Skeletal muscle satellite cell (primary cell): Measurements from ENCODE around the gene SPTBN2.

Source experiments
- H3K27me3 ChIP-seq: 2 replicates; pipeline ENCODE4 v1.7.0; 2013; ENCODE audit warnings: low read length; ENCODE audit not compliant: control insufficient read depth, insufficient read depth
- H3K36me3 ChIP-seq: 2 replicates; pipeline ENCODE4 v1.7.0; 2013; ENCODE audit warnings: mild to moderate bottlenecking, control low read depth, low read length; ENCODE audit not compliant: insufficient read depth
- H3K4me1 ChIP-seq: 2 replicates; pipeline ENCODE4 v1.7.0; 2013; ENCODE audit warnings: low read length; ENCODE audit not compliant: control insufficient read depth, insufficient read depth
- H3K4me2 ChIP-seq: 2 replicates; pipeline ENCODE4 v1.7.0; 2013; ENCODE audit warnings: mild to moderate bottlenecking, low read length
- H3K4me3 ChIP-seq: 2 replicates; pipeline ENCODE4 v1.7.0; 2013; ENCODE audit warnings: low read length
- H3K9ac ChIP-seq: 2 replicates; pipeline ENCODE4 v1.7.0; 2013; ENCODE audit warnings: mild to moderate bottlenecking, low read depth, low read length, moderate library complexity
- H3K9me3 ChIP-seq: replicated peaks from 2 replicates; pipeline ENCODE4 v1.7.0; 2013; ENCODE audit warnings: mild to moderate bottlenecking, control low read depth, low read length

Gene SPTBN2

DNA sequence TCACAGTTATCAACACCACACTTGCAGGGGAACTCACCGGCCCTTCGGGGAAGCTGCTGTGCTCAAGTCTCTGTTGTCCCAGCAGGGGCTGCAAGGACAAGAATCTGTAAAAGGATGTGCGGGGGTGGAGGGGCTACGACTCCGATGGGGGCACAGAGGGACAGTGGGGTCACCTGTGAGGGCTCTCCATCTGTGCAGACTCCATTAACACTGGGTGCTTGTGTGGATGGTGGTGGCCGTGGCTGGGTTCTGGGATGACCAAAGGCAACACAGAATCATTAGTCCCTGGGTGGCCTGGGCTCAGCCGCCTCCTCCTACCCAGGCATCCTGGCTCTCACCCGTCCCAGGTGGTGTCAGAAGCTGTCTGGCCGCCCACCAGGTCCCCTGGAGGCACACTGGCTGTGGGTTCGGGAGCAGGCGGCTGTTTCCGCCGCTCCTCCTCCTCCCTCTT is 41.2 kb downstream of the SPTBN2 start:
- no peak overlapping the region for H3K4me2 ChIP-seq
- no peaks in the 10 kb centered on the region for H3K36me3 ChIP-seq
- H3K4me3 ChIP-seq, result no peak overlapping the region
- H3K9me3 ChIP-seq, result no peaks in the 10 kb centered on the region
- no peaks in the 10 kb centered on the region for H3K4me1 ChIP-seq
- no peak overlapping the region for H3K9ac ChIP-seq
- H3K27me3 ChIP-seq, result no peaks in the 10 kb centered on the region

DNA sequence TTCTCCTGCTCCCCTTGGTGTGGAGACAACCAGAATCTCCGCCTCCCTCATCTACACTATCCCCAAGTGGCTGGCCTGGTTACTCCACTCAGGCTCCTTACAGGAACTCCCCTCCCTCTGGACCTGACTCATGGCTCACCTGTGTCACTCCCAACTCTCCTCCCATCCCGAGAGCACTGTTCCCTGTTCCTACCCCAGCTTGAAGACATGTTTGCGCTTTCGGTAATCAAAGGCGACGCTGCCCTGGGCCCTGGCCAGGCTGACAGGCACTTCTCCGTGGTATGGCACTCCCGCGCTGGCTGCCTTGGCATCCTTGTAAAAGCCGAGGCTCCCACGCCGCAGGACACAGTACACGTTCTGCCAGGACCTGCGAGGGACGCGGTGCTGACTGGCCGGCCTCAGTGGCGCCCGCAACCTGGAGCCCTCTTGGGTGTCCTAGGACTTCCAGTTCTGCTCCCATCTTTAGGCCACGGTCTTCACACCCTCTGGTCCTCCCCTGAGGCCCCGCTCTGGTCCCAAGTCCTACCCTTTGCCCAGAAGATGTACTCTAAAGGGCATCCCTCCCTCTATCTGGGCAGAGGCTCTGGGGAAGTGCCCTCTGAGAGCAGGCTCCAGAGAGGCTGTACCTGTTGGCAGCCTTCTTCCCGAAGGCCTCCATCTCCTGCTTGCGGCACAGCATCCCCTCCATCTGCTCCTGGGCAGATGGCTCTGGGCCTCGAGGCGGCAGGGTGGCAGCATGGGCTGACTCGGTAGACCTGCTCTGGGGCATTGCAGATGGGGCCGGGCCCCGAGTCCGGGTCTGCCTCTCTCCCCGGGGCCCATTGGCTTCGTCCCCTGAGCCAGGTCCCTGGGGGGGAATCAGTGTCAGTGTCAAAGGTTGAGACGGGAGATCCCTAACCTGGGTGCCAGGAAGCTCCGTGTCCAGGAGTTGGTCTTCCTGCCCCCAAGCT is 41.9 kb downstream of the SPTBN2 start:
- H3K9ac ChIP-seq, result no peak overlapping the region
- H3K4me1 ChIP-seq, result no peaks in the 10 kb centered on the region
- H3K4me3 ChIP-seq, result no peak overlapping the region
- no peak overlapping the region for H3K4me2 ChIP-seq
- H3K9me3 ChIP-seq, result no peaks in the 10 kb centered on the region
- H3K27me3 ChIP-seq, result no peaks in the 10 kb centered on the region
- no peaks in the 10 kb centered on the region for H3K36me3 ChIP-seq

DNA sequence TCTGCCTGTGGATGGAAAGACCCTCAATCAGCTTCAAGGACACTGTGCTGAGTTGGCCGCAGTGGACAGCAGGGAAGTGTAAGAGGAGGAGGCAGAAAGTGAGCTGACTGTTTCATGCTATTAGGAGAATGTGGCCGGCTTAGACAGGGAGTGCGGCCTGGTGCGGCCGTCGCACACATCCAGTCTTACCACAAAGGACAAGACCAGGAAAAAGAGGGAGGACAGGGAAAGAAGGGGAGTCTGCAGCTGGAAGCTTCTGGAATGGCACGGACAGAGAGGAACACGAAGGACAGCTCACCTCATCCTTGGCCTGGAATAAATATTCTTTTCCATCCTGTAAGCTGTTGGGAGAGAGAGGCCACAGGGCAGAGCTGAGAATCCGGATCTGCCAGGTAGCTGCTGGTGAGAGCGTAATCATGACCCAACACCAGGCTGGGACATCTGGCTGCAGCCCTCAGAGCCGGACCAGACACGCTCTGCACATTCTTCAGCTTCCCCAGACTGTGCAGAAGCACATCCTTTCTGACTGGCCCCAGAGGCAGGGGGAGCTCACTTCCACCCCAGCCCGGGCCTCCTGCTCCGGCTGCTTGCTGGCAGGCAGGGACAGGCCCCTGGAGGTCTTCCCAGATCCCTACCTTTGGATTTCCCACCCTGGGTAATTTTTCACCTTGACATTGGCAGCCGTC is 42.8 kb downstream of the SPTBN2 start:
- Histone ChIP-seq H3K4me3 (no peak overlapping the region), H3K27me3 (no peaks in the 10 kb centered on the region), H3K4me1 (no peaks in the 10 kb centered on the region), H3K36me3 (no peaks in the 10 kb centered on the region), H3K4me2 (no peak overlapping the region), H3K9ac (no peak overlapping the region), H3K9me3 (no peaks in the 10 kb centered on the region)

DNA sequence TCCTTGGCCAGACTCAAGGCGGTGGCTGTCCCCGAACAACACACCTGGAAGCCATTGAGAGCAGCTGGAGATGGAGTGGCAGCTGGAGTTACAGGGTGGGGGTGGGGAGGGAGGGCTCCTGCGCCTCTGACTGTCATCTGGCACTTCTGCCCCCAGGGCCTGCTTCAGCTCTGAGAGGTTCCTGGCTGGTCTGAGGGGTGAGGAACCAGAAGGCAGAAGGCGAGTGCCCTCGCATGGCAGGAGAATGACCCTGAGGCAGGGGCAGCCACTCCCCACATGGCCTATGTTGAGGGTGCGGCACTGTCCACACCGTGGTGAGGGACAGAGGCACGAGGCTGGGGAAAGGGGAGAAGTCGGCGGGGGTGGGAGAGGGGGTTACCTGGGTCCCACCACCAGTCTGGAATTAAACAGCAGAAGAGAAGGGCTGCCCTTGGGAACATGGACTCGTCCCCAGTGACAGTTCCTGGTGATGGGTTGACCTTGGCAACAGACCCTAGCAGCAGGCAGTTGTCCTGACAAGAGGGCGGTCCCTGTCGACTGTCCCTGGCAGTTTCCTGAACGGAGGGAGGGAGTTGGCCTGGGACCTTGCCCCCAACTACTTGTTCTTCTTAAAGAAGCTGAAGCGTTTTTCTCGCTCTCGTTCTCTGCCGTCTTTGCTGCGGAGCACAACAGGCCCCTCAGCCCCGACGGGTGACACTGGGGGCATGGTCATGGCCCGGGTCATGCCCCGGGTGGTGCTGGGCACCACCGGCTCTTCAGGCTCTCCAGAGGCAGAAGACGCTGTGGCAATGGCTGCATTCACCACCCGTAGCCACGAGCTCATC is 43.5 kb downstream of the SPTBN2 start:
- H3K9me3 ChIP-seq, result no peaks in the 10 kb centered on the region
- no peaks in the 10 kb centered on the region for H3K27me3 ChIP-seq
- no peaks in the 10 kb centered on the region for H3K36me3 ChIP-seq
- H3K9ac ChIP-seq, result no peak overlapping the region
- H3K4me2 ChIP-seq, result no peak overlapping the region
- no peaks in the 10 kb centered on the region for H3K4me1 ChIP-seq
- H3K4me3 ChIP-seq, result no peak overlapping the region

- no peaks in the 10 kb centered on the region for H3K4me1 ChIP-seq
- no peak overlapping the region for H3K4me2 ChIP-seq
- H3K9me3 ChIP-seq, result no peaks in the 10 kb centered on the region
- H3K4me3 ChIP-seq, result no peak overlapping the region
- H3K36me3 ChIP-seq, result no peaks in the 10 kb centered on the region
- no peaks in the 10 kb centered on the region for H3K27me3 ChIP-seq
- H3K9ac ChIP-seq, result no peak overlapping the region
These were observed 44.4 kb downstream of the SPTBN2 start for GRCh38 chr11:66684635-66685034.

GRCh38 chr11:66683877-66684276 is 45.1 kb downstream of the SPTBN2 start:
- Histone ChIP-seq H3K27me3 (no peaks in the 10 kb centered on the region), H3K9ac (no peak overlapping the region), H3K4me1 (no peaks in the 10 kb centered on the region)

DNA sequence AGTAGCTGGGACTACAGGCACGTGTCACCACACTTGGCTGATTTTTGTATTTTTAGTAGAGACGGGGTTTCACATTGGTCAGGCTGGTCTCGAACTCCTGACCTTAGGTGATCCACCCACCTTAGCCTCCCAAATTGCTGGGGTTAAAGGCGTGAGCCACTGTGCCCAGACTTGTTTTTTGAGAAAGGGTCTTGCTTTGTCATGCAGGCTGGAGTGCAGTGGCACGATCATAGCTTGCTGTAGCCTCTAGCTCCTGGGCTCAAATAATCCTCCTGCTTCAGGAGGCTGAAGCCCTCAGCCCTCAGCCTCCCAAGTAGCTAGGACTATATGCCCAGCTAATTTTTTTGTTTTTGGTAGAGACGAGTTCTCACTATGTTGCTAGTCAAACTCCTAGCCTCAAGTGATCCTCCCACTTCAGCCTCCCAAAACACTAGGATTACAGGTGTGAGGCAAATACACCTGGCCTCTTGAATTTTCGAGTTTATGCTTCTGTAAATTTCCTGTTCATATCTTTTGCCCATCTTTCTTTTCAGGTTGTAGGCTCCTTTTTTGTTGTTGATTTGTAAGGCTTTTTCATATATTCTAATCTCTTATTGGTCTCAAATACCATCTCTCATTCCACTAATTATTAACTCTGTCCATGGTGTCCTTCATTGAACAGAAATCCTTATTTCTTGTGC is 47.9 kb downstream of the SPTBN2 start:
- H3K4me3 ChIP-seq, result no peak overlapping the region
- H3K9me3 ChIP-seq, result no peaks in the 10 kb centered on the region
- no peak overlapping the region for H3K4me2 ChIP-seq
- H3K36me3 ChIP-seq, result peaks cover 5% of the 10 kb centered on the region
- H3K9ac ChIP-seq, result no peak overlapping the region
- H3K27me3 ChIP-seq, result no peaks in the 10 kb centered on the region
- peaks cover 19% of the 10 kb centered on the region for H3K4me1 ChIP-seq

More at GRCh38 chr11:66683877-66684276, 45.1 kb downstream of the SPTBN2 start:
- no peak overlapping the region for H3K4me2 ChIP-seq
- H3K9me3 ChIP-seq, result no peaks in the 10 kb centered on the region
- no peak overlapping the region for H3K4me3 ChIP-seq
- no peaks in the 10 kb centered on the region for H3K36me3 ChIP-seq

GRCh38 chr11:66677599-66678375 is 51.2 kb downstream of the SPTBN2 start, which contains the start of gene RBM4B:
Gene RBM4B, minus strand, starts transcription at chr11:66677887. Its CDS starts 808 bp downstream, at chr11:66677079.
- Histone ChIP-seq H3K4me3 (peak within 1 kb of the TSS; percentile 81), H3K4me1 (peaks cover 23% of the 10 kb centered on the region), H3K4me2 (peak within 1 kb of the TSS; percentile 94), H3K9me3 (no peaks in the 10 kb centered on the region), H3K27me3 (no peaks in the 10 kb centered on the region), H3K36me3 (peaks cover 18% of the 10 kb centered on the region), H3K9ac (peak within 1 kb of the TSS; percentile 93)

GRCh38 chr11:66676931-66677598 is 52.0 kb downstream of the SPTBN2 start:
- H3K9ac ChIP-seq, result peak overlapping the region; percentile 93
- H3K27me3 ChIP-seq, result no peaks in the 10 kb centered on the region
- H3K4me3 ChIP-seq, result peak overlapping the region; percentile 81
- no peaks in the 10 kb centered on the region for H3K9me3 ChIP-seq
- H3K4me1 ChIP-seq, result peaks cover 23% of the 10 kb centered on the region
- H3K36me3 ChIP-seq, result peaks cover 18% of the 10 kb centered on the region
- peak overlapping the region; percentile 94 for H3K4me2 ChIP-seq
